Kasumi-1 (cell line): Measurements from ENCODE around the gene KLK6.

Experiments
- DNase-seq, 2 experiments: peaks; one replicate each; lab custom pipeline; 2025; lab: John Stamatoyannopoulos, UW

The KLK6 gene

DNA sequence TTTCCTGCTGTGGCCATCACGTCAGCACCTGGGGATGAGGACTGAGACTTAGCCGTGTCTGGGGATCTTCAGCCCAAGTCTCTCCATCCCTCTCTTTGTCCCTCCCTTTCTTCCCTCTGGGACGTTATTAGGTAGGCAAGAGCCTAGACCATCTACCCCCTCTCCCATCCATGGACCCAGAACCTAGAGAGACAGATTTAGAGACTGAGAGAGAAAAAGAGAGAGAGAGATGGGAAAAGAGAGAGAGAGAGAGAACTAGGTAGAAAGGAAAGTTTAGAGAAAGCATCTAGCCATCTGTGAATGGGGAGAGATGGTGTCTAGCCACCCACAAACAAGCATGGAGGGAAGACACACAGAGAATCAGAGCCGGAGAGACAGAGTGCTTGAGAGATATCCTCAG, 58.7 kb downstream of the KLK6 start:
- DNase-seq, result no peak

DNA sequence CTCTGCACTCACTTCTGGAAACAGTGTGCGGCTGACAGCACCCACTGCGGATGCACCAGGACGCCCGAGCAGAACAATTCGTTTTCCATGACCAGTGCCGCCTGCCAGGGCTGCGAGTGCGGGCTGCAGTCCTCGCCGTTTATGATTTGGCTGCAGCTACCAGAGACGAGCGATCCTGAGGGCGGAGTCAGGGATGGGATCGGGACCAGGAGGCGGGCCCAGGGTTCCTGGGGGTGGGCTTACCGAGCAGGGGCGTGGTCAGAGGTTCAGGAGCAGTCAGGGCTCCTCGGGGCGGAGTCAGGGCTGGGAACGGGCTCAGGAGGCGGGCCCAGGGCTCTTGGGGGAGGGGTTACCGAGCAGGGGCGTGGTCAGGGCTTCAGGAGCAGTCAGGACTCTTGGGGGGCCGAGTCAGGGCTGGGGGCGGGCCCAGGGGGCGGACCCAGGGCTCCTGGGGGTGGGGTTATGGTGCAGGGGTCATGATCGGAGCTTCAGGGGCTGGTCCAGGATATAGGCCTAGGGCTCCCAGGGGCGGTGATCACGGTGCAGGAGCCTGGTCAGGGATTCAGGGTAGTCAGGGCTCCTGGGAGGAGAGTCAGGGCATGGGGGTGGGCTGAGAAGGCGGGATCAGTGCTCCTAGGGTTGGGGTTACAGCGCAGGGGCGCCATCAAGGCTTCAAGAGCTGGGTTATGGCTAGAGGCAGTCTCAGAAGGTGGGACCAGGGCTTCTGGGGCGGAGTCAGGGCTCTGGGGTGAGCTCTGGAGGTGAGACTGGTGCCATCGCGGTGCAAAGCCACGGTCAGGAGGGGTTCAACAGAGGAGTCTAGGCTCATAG, 59.9 kb downstream of the KLK6 start:
- DNase-seq, result no peak
